ENCODE measurements around the gene RIPK4. TPM values are rescaled to one million over a fixed set of nuclear protein-coding genes. Genes with fewer than 3 reads are reported as not detected.
A peak's percentile ranks its signal among the peaks of the same experiment; 100 is the strongest.
"Not testable (repeated sequence)": the region's sequence is repeated elsewhere in the genome, so short reads cannot be mapped to it uniquely, and the experiment has no call there.

The RIPK4 gene
- total RNA-seq, 1 donor from 2014 or later = 51.1 TPM

DNA sequence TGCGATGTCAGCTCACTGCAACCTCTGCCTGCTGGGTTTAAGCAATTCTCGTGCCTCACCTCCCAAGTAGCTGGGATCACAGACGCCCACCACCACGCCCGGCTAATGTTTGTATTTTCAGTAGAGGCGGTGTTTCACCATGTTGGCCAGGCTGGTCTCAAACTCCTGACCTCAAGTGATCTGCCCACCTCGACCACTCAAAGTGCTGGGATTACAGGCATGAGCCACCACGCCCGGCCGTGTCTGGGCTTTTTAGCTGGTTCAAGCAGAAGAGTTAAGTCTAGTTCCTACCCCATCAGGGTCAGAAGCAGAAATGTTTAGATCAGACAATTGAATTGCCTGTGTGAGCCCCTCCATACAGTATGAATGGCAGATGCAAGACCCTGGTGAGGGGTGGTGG, 27.7 kb upstream of the RIPK4 start:
- ATAC-seq = no peak

DNA sequence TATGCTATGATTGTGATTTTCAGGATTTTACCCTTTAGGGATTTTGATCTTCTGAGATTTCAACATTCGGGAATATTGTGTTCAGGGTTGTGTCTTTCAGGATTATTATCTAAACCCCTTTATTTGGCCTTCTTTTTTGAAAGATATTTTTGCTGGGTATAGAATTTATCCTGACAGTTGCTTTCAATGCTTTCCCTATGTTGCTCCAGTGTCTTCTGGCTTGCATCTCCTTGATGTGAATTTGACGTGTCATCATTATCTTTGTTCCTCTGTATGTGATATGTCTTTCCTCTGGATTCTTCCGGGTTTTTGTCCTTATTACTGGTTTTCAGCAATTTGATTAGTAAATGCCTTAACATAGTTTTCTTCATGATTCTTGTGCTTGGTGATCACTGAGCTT, 25.9 kb upstream of the RIPK4 start:
- ATAC-seq = no peak

DNA sequence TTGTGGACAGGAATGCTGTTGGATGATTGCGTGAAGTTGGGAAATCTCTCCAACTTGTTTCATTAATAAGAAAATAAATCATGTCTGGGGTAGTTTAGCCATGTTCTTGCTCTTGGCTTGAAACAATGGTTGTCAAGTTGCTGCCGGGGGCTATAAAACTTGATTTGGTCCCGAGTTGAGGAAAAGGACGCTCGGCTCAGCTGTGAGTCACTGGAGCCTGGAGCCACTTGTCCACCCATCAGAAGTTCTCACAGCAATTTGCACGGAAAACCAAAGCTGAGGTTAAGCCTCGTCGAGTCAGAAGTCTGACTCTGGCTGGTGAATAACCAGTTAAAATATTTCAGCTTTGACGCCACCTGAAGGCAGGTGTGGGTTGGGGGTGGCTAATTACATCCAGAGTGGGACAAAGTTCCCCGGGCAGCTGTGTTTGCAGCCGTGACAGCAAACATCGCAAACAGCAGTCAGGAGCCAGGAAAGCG, 19.7 kb upstream of the RIPK4 start:
- ATAC-seq = peak; percentile 73

DNA sequence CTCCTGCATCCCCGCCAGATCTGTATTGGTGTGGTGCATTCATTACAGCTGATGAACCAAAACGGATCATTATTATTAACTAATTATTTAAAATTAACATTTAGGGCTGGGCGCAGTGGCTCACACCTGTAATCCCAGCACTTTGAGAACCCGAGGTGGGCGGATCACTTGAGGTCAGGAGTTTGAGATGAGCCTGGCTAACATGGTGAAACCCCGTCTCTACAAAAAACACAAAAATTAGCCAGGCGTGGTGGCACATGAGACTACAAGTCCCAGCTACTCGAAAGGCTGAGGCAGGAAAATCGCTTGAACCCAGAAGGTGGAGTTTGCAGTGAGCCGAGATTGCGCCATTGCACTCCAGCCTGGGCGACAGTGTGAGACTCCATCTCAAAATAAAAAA, 18.4 kb upstream of the RIPK4 start:
- ATAC-seq = not testable (repeated sequence)

DNA sequence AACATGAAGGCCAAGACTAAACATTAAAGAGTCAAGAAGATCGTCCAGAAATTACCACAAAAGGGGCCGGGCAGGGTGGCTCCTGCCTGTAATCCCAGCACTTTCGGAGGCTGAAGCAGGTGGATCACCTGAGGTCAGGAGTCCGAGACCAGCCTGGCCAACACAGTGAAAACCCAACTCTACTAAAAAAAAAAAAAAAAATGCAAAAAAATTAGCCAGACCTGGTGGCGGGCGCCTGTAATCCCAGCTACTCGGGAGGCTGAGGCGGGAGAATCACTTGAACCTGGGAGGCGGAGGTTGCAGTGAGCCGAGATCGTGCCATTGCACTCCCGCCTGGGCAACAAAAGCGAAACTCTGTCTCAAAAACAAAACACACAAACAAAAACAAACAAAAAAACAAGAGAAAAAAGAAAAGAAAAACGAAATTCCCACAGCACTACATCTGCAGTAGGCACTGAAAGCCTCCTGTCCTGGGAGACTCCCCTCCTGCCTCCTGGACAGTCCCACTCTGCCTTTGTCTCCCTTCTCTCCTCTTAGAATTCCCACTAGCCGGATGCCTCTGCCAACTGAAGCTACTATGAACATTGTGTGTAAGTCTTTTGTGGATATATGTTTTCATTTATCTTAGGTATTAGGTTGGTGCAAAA, 17.7 kb upstream of the RIPK4 start:
- ATAC-seq = no peak

DNA sequence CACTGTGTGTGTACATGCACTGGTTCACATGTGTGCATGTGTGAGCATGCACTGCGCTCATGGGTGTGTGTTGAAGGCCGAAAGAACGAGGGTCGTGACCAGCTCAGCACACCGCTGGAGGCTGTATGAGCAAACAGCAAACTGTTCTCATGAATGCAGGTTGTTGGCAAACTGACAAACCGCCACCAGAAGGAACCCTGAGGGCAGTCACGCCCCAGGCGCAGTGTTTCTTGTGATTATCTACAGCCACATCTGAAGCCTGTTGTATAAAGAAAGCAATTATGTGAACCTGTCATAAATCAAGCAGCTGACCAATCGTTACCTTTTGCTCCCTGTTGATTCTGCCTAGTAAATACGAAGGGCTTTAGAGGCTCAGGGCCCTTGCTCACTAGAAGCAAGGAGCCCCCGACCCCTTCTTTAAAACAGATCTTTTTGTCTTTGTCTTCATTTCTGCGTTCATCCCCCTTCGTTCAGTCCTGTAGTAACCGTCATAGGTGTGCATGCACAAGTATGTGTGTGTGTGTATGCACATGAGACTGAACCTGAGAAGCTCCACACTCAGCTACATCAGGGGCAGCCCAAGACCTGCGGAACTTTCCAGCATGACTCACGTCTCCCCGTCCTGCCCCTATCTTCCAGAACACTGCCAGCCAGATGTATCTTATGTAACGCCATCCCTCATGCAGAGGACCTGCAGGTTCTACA, 16.8 kb upstream of the RIPK4 start:
- ATAC-seq = peak; percentile 76

DNA sequence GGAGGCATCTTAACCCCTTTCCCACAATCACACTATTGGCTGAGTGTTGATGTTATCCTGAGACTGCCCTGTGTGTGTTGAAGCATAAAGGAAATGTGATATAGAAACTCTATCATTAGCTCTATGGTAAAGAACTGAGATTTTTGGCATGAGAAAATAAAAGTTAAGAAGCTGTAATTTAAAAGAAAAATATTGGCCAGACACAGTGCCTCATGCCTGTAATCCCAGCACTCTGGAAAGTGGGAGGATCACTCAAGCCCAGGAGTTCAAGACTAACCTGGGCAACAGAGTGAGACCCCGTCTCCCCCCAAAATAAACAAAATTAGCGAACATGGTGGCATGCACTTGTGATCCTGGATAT, 14.2 kb upstream of the RIPK4 start:
- no peak for ATAC-seq

DNA sequence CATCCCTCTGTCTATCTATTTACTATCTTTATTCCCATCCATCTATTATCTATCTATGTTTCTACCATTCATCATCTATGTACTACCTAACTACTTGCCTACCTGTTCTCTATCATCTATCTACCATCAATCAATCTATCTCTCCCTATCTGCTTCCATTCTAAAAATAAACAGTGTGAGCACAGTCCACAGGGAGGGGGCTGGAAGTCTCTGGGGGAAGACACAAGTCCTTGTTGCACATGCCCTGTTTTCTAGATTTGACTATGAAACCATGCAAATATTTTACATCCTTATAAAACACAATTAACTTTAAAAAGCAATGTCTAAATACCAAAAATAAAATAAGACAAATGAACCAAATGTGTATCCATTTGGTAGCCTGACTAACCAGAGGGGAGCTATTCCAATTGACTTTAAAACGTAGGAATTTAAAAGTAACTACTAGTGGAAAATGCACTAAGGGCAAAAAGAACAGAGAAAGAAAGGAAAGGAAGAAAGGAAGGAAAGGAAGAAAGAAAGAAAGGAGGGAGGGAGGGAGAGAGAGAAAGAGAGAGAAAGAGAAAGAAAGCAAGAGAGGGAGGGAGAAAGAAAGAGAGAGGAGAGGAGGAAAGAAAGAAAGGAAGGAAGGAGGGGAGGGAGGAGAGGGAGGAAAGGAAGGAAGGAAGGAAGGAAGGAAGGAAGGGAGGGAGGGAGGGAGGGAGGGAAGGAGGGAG, 13.6 kb upstream of the RIPK4 start:
- ATAC-seq = no peak

DNA sequence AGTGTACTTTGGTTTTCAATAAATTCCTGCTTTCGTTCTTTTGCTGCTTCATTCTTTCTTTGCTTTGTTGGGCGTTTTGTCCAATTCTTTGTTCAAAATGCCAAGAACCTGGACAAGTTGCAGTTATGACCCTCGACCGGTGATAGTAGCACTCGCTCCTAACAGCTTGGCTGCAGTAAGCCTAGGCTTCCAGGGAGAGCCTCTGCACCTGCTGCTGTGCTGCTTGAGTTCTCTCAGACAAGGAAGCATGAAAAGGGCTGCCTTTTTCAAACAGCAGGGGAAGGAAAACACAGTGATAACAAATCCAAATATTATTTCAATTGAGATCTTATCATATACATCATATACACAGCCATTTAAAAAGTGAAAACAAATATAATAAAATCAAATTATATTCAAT, 12.8 kb upstream of the RIPK4 start:
- ATAC-seq = no peak

DNA sequence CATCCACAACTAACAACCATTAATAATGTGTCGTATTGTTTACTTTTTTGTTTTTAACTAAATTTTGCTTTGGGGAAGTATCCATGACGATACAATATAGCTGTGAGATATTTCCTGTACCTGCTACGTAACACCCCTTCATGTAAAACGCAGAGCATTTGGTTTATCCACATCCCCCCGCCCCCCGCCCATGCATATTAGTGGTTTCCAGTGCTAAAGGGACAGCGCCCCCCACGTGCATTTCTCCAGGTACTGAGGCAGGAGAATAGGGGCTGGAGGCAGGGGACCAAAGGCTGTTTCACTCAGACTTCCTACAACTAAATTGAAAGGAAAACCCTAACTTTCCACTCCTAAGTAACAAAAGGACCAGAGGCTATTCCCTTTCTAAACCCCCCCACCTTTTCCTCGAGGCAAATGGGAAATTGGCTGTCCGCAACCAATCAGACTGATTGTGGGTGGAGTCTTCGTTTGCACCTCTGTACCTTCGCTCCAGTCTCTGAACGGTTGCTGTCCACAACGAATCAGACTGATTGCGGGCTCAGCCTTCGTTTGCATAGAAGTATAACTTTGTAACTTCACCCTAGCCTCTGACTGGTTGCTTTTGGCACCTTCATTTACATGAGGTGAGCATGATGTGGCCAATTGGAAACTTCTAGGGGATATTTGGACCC, 12.2 kb upstream of the RIPK4 start:
- no peak for ATAC-seq

DNA sequence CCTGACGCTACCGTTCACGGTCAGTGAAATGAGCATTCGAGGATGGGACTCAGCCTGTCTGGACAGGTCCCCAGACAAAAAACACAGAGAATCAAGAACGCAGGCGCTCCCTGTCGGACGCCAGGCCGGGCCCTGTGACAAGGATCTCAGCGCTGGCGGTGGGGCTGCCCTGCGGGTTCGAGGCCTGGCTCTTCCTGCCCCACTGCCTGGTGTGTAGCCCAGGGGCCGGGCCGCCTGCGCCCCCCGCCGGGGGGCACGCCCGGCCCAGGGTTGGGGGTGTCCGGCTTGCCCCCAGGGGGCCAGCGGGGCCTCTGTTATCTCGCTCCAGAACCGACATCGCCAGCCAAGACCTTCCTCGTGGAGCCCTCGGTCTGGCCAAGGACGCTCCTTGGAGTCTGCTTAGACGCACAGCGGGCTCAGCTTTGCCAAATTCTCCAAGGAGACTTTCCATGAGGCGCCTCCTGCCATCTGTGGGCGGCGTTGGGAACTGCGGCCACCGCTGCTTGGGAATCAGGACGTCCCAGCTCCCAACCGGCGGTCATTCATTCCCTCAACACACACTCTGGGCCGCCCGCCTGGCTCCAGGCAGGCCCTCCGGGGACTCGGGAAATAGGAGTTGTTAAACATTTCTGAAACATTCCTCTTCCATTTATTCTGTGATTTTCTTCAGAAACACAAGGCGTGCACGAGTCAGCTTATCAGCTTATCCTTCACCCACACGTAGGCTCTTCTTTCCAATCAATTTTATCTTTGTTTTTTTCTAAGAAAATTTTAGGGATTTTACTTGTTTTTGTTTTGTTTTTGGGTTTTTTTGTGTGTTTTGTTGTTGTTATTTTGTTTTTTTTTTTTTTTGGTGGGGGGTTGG, 11.3 kb upstream of the RIPK4 start:
- ATAC-seq = peak; percentile 91

DNA sequence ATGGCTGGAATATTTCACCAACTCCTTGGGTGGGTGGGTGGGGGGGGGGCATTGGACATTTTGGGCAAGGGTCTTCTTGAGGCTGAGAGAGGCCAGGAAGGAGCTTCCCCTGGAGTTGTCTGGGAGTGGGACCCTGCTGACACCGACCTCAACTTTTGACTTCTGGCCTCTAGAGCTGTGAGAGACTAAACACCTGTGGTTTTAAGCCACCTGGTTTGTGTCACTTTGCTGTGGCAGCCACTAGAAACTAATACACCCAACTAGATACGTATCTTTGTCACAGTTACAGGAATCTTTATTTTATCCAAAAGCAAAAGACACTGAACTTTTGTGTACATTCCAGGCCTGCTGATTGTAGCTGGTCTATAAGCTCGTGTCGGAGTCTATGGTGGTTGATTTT, 9.9 kb upstream of the RIPK4 start:
- ATAC-seq = no peak

DNA sequence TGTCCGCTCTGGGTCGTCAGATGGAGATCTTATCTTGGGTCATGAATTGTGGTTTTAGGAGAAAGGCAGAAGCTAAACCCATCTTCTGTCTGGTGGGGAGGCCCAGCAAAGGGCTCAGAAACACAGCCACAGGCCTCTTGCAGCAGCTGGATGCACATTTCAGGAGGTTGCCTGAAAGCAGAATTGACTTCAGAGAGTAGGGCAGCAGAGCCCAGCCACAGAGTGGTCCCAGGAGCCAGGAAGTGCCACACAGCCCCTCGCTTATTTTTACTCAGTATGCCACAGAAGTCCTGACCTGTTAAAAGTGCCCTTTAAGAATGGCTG, 8.3 kb upstream of the RIPK4 start:
- no peak for ATAC-seq

DNA sequence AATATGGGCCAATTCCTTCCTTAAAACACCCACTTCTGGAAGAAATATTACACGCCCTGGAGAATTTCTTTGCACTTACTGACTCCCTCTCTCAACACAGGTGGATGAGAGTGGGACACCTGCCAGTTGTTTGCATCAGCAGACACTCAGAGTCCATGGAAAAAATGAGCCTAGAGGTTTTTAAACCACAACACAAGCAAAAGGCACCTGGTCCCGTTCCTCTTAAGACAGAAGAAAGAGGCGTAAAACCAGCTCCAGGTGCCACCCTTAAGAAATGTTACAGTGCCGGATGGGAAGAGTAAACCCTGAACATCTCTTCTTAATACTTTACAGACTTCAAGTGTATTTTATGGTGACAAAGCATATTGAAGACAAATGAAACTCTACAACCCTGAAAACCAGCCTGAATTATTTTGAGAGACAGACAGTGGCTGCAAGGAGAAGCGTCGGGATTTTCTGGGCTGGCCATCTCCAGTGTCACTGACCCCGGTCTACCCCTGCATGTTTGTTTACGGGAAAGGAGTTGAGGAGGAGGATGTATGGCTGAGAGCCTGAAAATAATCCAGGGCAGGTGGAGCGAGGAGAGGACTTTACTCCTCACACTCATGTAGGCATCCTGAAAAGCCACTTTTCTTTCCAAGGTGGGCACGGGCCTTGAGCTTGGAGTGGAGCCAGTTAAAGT, 7.8 kb upstream of the RIPK4 start:
- ATAC-seq = no peak

DNA sequence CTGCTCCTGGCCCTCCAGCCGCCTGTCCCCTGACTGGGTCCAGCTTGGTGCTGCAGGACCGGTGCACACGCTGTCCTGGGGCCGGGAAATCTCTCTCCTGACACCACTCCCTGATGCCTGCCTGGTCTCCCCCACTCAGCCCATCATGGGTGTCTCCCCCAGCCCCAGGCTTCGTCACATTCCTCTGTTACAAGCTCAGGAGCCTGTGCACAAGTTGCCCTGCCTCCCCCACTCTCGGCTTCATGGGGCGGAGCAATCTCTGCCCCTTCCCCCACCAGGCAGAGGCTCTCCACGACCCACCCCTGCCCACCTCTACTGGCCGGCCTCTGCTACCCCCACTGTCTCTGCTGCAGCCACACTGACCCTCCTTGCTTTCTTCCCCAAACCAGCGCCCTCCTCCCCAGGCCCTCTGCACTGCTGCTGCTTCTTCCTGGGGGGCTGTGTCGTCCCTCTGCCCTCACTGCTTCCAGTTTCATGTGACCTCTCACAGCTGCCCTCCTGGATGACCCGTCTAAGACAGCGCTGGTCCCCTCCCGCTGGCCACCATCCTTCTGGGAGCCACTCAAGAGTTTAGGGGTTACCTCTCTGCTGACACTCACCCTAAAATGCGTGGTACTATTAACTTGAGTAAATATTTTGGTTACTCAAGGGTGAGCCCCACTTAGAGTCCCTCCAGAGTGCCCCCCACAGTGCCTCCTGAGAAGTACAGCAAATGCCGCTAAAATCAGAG, 5.7 kb upstream of the RIPK4 start:
- ATAC-seq = no peak

DNA sequence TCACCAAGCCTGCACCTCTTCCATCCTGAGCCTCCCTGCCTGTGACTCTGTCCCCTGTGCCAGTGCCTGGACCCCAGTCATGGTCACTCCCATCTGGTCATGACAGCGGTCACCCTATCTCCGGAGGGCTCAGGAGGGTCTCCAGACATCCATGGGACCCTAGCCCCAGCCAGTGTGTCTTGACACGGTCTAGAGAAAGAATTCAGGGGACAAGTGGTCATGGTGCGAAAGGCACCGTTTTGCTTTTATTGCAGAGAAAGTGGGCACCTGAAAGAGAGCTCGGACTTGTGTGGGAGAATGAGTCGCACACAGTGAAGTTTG, 4.7 kb upstream of the RIPK4 start:
- no peak for ATAC-seq

DNA sequence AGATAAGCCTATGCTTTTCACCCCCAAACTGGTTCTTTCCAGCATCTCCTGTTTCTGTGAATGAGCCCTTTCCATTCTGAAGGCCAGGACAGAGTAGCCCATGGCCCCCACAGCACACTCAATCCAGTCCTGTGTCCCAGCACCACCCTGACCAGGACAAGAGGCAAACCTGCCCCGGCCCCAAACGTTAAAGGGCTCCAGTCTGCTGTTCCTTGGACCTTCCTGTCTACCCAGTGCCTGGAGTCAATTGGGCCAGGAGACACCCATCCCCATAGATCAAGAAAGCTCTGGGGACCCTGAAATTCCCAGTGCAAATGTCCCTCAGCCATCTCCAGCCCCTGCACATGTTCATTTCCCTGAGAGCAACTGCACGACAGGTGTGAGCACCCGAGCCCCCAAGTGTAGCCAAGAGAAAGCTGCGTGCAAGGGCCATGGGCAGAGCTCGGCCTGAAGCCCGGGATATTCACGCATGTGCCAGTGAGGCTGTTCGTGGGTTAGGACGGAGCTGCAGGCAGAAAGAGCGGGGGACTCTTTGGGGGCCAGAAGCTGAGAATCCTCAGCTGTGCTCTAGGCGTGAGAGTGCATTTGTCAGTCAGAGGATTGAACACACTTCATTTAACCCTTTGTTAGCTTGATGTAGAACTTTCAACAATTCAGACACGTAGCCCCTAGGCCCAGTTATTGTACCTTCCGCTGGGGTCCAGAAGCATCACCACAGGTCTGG, 4.2 kb upstream of the RIPK4 start:
- ATAC-seq = no peak

DNA sequence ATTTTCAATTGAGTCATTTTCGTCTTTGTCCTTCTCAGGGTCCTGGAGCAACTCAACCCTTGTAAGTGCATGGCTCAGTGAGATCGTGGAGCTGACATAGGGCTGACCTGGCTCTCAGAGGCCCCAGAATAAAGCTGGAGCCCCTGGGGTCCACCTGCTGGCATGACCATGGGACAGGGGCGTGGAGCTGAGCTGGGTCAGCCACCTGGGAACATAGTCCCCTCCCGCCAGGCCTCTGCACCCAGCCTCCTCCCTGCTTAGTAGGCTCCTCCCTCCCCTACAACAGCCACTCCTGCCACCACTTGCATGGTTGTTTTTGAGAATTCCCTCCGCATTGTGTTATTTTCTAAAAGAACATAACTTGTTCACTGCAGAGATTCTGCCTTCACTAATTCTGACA, 3.1 kb upstream of the RIPK4 start:
- no peak for ATAC-seq

DNA sequence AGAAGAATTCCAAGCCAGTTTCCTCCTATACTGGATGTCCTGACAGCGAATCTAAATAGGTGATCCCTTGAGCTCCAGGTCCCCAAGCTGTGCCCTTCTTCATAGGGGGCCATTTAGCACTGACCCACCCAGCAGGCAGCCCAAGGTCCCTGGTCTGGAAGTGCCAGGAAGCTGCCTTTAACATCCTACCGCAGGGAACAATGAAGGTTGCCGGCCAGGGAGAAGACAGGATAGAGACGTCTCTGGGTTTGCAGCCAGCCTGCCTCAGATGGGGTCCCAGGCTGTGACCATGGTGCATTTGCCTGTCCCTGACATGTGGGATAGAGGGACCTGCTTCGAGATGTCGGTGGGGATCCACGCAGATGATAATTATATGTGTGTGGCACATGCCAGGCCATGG, 2.7 kb upstream of the RIPK4 start:
- ATAC-seq = no peak

DNA sequence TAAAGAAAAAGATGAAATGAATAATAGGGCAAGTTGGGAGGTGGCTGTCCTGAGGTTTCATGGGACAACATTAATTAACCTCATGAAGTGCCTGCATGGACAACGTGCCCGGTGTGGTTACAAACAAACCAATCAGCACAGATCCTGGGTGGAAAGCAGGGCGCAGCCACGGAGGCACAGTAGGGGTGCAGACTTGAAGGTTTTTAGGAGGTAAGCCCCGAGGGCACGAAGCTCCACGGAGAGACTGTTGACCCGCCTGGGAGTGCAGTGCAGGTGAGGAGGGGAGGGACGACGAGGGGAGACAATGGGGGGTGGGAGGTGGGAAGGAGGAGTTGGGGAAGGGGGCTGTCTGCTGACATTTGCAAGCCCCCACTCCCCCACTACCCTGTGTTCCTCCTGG, 2.3 kb upstream of the RIPK4 start:
- ATAC-seq = no peak

All from esophagus mucosa (tissue), 1 donor.